Measurements from ENCODE around the gene OR2A7.
"Not testable (repeated sequence)": the region's sequence is repeated elsewhere in the genome, so short reads cannot be mapped to it uniquely, and the experiment has no call there.

OR2A7 gene, protein sequence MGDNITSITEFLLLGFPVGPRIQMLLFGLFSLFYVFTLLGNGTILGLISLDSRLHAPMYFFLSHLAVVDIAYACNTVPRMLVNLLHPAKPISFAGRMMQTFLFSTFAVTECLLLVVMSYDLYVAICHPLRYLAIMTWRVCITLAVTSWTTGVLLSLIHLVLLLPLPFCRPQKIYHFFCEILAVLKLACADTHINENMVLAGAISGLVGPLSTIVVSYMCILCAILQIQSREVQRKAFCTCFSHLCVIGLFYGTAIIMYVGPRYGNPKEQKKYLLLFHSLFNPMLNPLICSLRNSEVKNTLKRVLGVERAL

DNA sequence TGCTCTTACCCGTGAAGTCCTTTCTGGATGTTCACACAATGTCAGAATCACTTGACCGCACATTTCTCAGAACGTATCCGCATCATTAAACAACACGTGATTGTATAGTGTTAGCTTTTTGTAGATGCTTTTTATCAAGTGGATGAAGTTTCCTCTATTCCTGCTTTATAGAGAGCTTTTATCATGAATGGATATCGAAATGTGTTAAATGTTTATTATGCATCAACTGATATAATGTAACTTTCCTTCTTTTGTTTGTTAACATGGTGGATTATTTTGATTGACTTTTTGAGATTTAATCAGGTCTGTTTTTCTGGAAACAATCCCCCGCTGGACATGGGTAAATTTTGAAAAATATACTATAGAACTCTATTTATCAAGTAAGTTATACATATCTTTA is at the start of gene OR2A7:
TSS of gene OR2A7 (minus strand) at position 101 of the 400 bp plus-strand sequence. CDS start 5,164 bp downstream, outside the sequence.
- not testable (repeated sequence) for H3K36me3 Mint-ChIP-seq (ENCODE audit: low read depth); H3K4me3 Mint-ChIP-seq; H3K4me1 Mint-ChIP-seq (ENCODE audit: low read depth); H3K9me3 Mint-ChIP-seq; H3K27ac Mint-ChIP-seq; DNase-seq (ENCODE audit: low spot score); H3K27me3 Mint-ChIP-seq (ENCODE audit: low read depth)

DNA sequence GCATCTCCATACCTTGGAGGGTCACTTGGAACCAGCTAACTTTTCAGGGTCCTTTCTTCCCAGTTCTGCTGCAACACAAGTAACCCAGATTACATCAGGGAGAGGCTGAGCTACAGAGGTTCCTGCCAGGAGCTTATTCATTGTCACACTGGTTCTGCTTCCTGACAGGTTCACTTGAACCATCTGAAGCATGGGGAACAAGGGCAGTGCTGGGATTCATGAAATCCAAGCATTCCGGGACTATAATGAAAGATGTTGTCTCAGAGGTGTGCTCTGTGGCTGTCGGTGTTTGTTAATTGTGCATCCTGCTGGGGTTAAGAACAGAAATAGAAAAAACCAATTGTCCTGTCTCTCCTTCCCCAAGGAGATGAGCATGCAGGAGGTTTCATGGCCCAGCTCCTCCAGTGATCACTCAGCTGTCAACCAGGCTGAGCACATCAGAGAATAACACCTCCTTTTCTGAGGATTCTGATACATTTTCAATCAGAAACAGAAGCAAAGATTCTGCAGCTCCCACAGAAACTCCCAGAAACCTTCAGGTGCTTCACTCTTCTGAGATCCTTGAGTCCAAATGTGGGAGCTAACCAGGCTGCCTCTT is 47.4 kb upstream of the OR2A7 start, which contains the start of gene OR2A1:
TSS of gene OR2A1 (plus strand) at position 548 of the 598 bp plus-strand sequence. CDS start 5,706 bp downstream, outside the sequence.
- not testable (repeated sequence) for H3K4me3 Mint-ChIP-seq; H3K27ac Mint-ChIP-seq; H3K27me3 Mint-ChIP-seq (ENCODE audit: low read depth); DNase-seq (ENCODE audit: low spot score); H3K36me3 Mint-ChIP-seq (ENCODE audit: low read depth); H3K4me1 Mint-ChIP-seq (ENCODE audit: low read depth); H3K9me3 Mint-ChIP-seq

DNA sequence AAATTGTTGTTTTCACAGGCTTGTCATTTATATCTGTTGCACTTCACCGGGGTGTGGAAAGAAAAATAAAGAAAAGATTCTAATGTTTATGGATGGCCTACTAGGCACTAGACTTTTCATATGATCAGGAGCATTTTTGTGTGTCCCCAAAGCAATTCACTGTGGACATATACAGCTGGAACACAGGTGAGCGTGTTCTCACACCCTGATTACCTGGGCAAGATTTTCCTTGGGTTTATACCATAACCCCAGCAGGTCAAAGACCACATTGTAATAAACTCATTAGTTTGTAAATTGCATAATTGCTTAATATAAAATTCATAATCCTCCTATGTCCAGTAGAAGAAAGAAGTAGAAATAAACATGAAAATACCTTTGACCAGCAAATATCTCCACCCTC is 46.6 kb upstream of the OR2A7 start:
- H3K27me3 Mint-ChIP-seq (ENCODE audit: low read depth); H3K9me3 Mint-ChIP-seq; H3K27ac Mint-ChIP-seq; DNase-seq (ENCODE audit: low spot score); H3K4me1 Mint-ChIP-seq (ENCODE audit: low read depth); H3K4me3 Mint-ChIP-seq; H3K36me3 Mint-ChIP-seq (ENCODE audit: low read depth): not testable (repeated sequence)

DNA sequence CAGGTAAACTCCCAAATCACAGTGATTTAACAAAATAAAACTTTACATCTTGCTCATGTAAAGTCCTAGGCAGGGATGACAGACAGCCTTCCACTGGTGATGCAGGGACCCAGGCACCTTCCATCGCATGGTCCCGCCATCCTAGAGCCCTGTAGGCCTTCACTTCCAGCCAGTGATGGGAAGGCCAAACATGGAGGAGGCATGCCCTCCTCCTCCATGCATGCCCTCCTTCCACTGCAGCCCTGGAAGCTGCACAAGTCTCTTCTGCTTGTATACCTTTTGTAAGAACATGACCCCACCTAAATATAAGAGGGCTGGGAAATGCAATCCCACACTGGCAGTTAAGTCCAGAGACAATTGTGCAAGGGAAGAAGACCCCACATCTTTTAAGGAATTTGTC is 45.1 kb upstream of the OR2A7 start:
- not testable (repeated sequence) for H3K27ac Mint-ChIP-seq; H3K36me3 Mint-ChIP-seq (ENCODE audit: low read depth); DNase-seq (ENCODE audit: low spot score); H3K4me1 Mint-ChIP-seq (ENCODE audit: low read depth); H3K27me3 Mint-ChIP-seq (ENCODE audit: low read depth); H3K9me3 Mint-ChIP-seq; H3K4me3 Mint-ChIP-seq

DNA sequence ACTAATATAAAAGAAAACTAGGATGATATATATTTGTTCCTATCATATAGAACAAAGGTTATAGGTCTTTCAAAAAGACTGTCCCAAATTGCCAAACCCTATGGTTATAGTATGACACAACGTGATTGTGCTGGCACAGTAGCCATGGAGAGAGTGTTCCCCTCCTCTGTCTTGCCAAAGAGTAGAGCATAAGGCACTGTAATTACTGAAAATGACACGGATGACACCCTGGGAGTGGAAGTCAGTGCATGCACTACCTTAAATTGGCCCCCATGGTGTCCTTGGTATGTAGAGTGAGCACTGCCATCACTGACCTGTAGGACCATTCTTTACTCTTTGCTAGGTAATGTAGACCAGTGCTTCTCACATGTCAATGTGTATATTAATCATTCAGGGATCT is 40.6 kb upstream of the OR2A7 start:
- not testable (repeated sequence) for H3K9me3 Mint-ChIP-seq; H3K36me3 Mint-ChIP-seq (ENCODE audit: low read depth); H3K27ac Mint-ChIP-seq; H3K4me3 Mint-ChIP-seq; DNase-seq (ENCODE audit: low spot score); H3K4me1 Mint-ChIP-seq (ENCODE audit: low read depth); H3K27me3 Mint-ChIP-seq (ENCODE audit: low read depth)

DNA sequence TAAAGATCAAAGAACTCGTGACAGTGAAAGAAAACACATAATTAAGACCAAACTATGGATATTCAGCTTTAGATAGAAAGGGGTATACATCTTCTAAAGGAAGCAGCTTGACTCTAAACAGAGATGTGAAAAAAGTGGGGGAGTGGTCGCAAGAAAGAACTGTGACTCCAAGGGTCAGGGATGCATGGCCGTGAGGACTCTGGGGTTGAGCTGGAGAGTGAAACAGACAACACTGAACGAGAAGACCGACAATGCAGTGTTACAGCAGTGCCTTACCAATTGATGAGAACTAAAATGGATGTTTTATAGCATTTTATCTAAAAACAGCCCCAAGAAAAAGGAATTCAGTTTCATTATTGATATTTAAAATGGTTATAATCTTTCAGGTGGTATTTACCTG is 39.0 kb upstream of the OR2A7 start:
- not testable (repeated sequence) for H3K27ac Mint-ChIP-seq; DNase-seq (ENCODE audit: low spot score); H3K9me3 Mint-ChIP-seq; H3K4me3 Mint-ChIP-seq; H3K36me3 Mint-ChIP-seq (ENCODE audit: low read depth); H3K4me1 Mint-ChIP-seq (ENCODE audit: low read depth); H3K27me3 Mint-ChIP-seq (ENCODE audit: low read depth)

DNA sequence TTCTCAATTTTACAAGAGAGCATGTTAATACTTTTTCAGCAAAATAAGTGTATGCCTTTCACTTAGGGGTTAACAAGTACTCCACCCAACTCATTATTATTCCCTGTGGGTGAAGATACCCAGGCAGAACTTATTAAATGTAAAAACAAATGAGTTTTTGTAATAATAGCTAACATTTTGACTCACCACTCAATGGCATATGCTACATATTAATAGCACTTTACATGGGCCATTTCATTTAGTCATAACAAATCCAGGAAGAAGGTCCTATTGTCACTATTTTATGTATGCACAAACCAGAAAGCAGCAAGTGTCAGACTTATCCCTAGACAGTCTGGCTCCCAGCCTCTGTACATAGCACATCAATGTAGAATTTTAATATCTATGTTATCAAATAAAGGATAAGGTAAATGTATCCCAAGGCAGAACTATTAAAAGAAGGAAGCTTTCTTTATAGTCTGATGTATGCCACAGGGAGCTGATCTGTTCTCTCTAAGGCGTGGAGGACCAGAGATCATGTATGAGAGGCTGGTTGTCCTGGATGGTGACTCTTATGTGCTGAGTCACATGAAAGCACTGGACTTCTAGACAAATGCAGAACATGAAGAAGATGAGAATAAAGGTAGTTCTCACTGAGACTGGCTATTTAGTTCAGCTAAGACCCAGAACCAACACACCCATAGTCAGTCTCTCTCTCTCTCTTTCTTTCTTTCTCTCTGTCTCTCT is 38.1 kb upstream of the OR2A7 start:
- not testable (repeated sequence) for H3K4me3 Mint-ChIP-seq; H3K27ac Mint-ChIP-seq; H3K36me3 Mint-ChIP-seq (ENCODE audit: low read depth); H3K27me3 Mint-ChIP-seq (ENCODE audit: low read depth); H3K9me3 Mint-ChIP-seq; H3K4me1 Mint-ChIP-seq (ENCODE audit: low read depth); DNase-seq (ENCODE audit: low spot score)

DNA sequence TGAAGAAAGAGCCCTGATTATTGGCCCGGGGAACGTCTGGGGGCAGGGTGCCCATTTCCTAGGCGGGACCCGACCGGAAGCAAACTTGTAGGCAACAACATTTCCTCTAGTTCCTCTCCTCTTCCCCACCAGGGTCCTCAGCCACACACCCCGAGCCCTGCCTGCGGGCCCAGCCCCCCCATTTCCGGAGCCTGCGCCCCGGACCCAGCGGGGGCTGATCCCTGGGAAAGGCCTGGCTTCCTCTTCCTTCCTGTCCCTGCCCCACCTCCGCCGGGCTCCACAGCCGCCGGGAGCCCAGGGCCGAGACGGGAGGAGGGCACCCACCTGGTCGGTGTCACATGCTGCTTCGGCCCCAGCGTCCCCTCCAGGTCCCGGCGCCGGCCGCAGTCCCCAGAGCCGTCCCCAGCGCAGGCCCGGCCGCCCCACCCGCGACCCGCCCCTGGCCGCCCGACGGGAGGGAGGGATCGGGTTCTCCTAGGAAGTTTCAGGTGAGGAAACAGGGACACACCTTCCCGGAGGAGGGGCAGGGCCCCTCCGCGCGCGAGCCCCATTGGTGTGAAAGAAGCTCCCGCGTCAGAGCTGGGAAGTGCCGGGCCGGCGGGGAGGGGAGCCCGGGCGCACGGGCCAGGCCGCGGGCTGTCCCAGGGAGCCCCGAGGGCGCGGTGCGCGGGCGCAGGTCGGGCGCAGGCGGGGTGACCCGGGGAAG is 29.4 kb upstream of the OR2A7 start:
- not testable (repeated sequence) for H3K27me3 Mint-ChIP-seq (ENCODE audit: low read depth); H3K4me3 Mint-ChIP-seq; H3K9me3 Mint-ChIP-seq; H3K4me1 Mint-ChIP-seq (ENCODE audit: low read depth); DNase-seq (ENCODE audit: low spot score); H3K36me3 Mint-ChIP-seq (ENCODE audit: low read depth); H3K27ac Mint-ChIP-seq

DNA sequence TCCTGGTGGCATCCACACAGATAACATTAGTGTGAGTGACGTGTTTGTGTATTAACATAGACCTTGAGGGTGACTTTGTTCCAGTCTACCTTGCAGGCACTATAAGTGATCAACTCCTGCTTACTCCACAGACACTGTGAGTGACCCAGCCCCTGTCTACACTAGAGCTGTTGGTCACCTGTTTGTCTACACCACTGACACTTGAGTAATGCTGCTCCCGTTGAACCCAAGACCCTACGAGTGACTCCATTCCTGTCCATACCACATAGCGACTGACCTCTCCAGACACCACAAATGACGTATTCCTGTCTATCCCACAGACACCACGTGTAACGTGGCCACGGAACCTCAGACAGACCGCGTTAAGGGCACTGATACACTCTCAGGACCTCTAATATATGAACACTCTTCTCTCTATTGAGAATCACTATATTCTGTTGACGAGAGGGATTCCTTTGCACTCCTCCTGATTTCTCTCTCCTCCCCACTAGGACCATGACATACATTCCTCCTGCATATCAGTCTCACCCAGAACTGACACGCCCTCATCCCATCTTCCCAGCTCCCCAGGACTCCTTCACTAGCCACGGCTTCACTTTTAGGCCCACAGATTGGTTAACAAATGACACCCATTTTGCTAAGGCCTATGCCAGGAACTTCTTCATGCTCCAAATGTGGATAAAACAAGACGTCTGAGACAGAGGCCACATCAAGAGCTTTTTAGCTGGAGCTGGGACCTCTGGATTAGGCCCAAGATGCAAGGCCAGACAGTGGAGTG is 28.0 kb upstream of the OR2A7 start:
- H3K4me3 Mint-ChIP-seq; H3K27ac Mint-ChIP-seq; H3K4me1 Mint-ChIP-seq (ENCODE audit: low read depth); H3K36me3 Mint-ChIP-seq (ENCODE audit: low read depth); H3K27me3 Mint-ChIP-seq (ENCODE audit: low read depth); H3K9me3 Mint-ChIP-seq; DNase-seq (ENCODE audit: low spot score): not testable (repeated sequence)

DNA sequence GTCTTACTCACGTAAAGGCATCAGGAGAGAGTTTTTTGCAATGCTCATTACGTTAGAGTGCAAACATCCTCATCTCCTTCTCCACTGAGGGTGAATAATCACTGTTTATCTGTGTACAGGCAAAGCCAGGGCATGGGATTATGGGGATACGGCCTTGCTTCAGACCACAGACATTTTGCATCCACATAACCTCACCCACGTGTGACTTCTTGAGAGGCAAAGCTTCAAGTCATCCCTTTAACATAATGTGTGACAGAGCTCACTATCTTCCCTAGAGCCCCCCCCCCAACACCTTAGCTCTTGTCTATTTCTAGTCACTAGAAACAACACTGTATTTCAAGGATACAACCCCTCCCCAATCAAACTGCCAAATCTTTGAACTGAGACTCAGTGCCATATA is 27.0 kb upstream of the OR2A7 start:
- not testable (repeated sequence) for DNase-seq (ENCODE audit: low spot score); H3K36me3 Mint-ChIP-seq (ENCODE audit: low read depth); H3K4me1 Mint-ChIP-seq (ENCODE audit: low read depth); H3K27me3 Mint-ChIP-seq (ENCODE audit: low read depth); H3K4me3 Mint-ChIP-seq; H3K9me3 Mint-ChIP-seq; H3K27ac Mint-ChIP-seq

DNA sequence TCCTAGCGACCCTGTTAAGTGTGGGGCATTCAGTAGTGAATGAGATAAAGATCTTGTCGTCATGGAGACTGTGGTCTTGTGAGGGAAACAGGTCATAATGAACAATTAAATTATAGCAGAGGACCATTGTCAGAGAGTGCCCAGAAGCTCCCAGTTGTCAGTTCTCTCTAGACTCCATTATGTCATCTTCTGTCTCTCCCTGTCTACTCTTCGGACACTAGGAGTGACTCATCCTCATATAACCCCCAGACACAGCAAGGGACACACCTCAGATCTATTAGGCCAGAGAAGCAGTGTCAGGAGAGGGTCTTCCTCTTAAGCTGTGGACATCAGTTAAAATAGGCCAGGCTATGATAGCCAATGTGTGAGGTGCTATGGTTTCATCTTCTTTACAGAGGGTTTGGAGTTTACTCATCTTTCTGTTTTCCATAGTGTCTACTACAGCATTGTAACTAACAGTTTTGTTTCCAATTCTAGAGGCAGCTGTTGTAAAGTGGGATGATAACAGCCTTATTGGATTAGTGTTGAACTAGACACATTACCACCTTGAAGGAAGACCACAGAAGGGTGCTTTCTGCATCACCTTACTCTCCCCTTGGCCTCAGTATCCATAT is 22.7 kb upstream of the OR2A7 start:
- H3K27me3 Mint-ChIP-seq (ENCODE audit: low read depth); H3K36me3 Mint-ChIP-seq (ENCODE audit: low read depth); H3K4me1 Mint-ChIP-seq (ENCODE audit: low read depth); H3K4me3 Mint-ChIP-seq; H3K9me3 Mint-ChIP-seq; H3K27ac Mint-ChIP-seq; DNase-seq (ENCODE audit: low spot score): not testable (repeated sequence)

DNA sequence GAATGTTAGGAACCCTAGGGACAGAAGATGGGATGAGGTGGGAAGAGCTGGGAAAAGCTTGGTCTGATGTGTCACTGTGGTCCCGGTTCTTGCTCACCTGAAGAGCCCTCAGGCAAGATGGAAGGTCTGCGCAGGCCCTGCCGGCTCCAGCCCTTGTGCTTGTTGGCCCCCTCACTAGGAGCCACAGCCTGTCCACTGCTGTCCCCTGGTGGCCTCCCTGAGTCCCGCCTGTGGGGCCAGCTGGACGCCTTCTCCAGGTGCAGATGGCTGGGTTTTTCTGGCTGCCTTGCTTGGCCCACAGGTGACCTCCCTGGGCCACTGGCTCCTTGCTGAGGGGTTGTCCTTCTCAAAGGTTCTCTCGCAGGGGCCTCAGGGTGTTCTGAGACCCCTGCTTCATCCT is 19.1 kb upstream of the OR2A7 start:
- not testable (repeated sequence) for H3K9me3 Mint-ChIP-seq; DNase-seq (ENCODE audit: low spot score); H3K27ac Mint-ChIP-seq; H3K4me1 Mint-ChIP-seq (ENCODE audit: low read depth); H3K27me3 Mint-ChIP-seq (ENCODE audit: low read depth); H3K4me3 Mint-ChIP-seq; H3K36me3 Mint-ChIP-seq (ENCODE audit: low read depth)

DNA sequence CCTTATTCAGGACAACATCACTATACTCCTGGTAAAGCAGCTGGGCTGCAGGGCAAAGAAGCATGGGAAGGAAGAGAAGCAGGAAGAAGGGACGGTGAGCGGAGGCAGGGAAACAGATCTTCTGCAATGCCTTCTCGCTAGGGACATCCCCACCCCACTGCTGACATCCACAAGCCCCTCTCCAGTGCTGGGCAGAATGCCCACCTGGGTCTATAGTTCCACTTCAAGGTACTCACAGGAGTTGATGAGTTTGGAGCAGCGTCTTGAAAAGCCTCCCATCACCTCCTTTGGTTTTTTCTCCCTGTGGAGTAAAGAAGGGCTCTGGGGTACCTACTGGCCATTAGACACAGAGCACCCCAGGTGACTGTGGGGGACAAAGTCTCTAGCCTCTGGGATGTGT is 17.9 kb upstream of the OR2A7 start:
- DNase-seq (ENCODE audit: low spot score); H3K36me3 Mint-ChIP-seq (ENCODE audit: low read depth); H3K4me3 Mint-ChIP-seq: not testable (repeated sequence)

More for the DNA sequence above, 17.9 kb upstream of the OR2A7 start:
- not testable (repeated sequence) for H3K27ac Mint-ChIP-seq; H3K4me1 Mint-ChIP-seq (ENCODE audit: low read depth); H3K27me3 Mint-ChIP-seq (ENCODE audit: low read depth); H3K9me3 Mint-ChIP-seq
